WI38 (cell line): ENCODE data around the gene TRIM44.
"Not testable (repeated sequence)": the region's sequence is repeated elsewhere in the genome, so short reads cannot be mapped to it uniquely, and the experiment has no call there.

Experiments used
- H3K4me3 ChIP-seq: 2 replicates; pipeline ENCODE4 v1.5.1; 2011; ENCODE audit warnings: low read depth, mild to moderate bottlenecking, control low read depth, low read length
- TF ChIP-seq, protein P1 (sequence below): IDR thresholded peaks from 2 replicates; pipeline ENCODE4 v1.5.1; 2012; ENCODE audit warnings: low read depth, mild to moderate bottlenecking, control low read depth, low read length

The TRIM44 gene

DNA sequence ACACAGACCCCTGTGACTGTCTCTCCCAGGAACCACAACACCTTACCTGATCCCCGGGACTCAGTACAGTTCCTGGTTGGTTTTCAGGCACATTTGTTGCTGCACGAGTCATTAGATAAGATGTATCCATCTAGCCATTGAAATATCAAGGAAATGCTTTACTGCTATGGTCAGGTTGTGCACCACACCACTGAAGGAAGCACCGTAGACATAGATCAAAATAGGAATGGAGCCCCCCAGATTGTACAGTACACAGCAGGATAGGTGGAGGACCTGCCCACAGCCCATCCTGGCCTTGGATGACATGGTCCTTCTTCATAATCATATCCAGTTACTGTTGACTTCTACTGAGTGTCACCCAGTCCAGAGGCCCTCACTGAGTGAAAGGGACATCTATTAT lies 195.3 kb downstream of the TRIM44 start:
- TF ChIP-seq, protein P1, sequence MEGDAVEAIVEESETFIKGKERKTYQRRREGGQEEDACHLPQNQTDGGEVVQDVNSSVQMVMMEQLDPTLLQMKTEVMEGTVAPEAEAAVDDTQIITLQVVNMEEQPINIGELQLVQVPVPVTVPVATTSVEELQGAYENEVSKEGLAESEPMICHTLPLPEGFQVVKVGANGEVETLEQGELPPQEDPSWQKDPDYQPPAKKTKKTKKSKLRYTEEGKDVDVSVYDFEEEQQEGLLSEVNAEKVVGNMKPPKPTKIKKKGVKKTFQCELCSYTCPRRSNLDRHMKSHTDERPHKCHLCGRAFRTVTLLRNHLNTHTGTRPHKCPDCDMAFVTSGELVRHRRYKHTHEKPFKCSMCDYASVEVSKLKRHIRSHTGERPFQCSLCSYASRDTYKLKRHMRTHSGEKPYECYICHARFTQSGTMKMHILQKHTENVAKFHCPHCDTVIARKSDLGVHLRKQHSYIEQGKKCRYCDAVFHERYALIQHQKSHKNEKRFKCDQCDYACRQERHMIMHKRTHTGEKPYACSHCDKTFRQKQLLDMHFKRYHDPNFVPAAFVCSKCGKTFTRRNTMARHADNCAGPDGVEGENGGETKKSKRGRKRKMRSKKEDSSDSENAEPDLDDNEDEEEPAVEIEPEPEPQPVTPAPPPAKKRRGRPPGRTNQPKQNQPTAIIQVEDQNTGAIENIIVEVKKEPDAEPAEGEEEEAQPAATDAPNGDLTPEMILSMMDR, result no peak
- no peak overlapping the region for H3K4me3 ChIP-seq

GRCh38 chr11:35859301-35859700 lies 196.7 kb downstream of the TRIM44 start:
- no peak overlapping the region for H3K4me3 ChIP-seq
- TF ChIP-seq, protein P1, result no peak

GRCh38 chr11:35860194-35860593 lies 197.6 kb downstream of the TRIM44 start:
- H3K4me3 ChIP-seq, result not testable (repeated sequence)

- H3K4me3 ChIP-seq, result no peak overlapping the region
- TF ChIP-seq, protein P1, result no peak
Measured at GRCh38 chr11:35861191-35861590, 198.6 kb downstream of the TRIM44 start.

GRCh38 chr11:35862666-35863065 lies 200.1 kb downstream of the TRIM44 start:
- TF ChIP-seq, protein P1, result no peak
- no peak overlapping the region for H3K4me3 ChIP-seq

- H3K4me3 ChIP-seq, result no peak overlapping the region
- TF ChIP-seq, protein P1, result no peak
Measured at GRCh38 chr11:35864131-35864530, 201.6 kb downstream of the TRIM44 start.

GRCh38 chr11:35866601-35867000 lies 204.0 kb downstream of the TRIM44 start:
- no peak overlapping the region for H3K4me3 ChIP-seq
- TF ChIP-seq, protein P1, result no peak
